Mesenchymal stem cell (in vitro differentiated cells and primary cell): ENCODE results near the gene UBE2E2.

ENCODE experiments used
- DNase-seq: peaks from one replicate; pipeline ENCODE4 v3.0.0-alpha.2; 2013
- H2AFZ ChIP-seq: one replicate; pipeline ENCODE4 v1.6.1; 2013; ENCODE audit warnings: low read depth, mild to moderate bottlenecking, control low read depth, inconsistent platforms, low read length, moderate library complexity
- H2AK5ac ChIP-seq: 2 replicates; pipeline ENCODE4 v1.6.1; 2013; ENCODE audit warnings: low read length, moderate library complexity, mild to moderate bottlenecking, inconsistent platforms; ENCODE audit not compliant: severe bottlenecking
- H2BK120ac ChIP-seq: one replicate; pipeline ENCODE4 v1.6.1; 2013; ENCODE audit warnings: low read depth, mild to moderate bottlenecking, inconsistent platforms, low read length, moderate library complexity
- H2BK12ac ChIP-seq, 2 experiments: one replicate each; pipeline ENCODE4 v1.6.1; 2013; ENCODE audit warnings: inconsistent platforms in 2 of 2, low read length in 2 of 2, mild to moderate bottlenecking in 2 of 2, moderate library complexity in 2 of 2, control low read depth in 1 of 2
- H2BK15ac ChIP-seq: one replicate; pipeline ENCODE4 v1.6.1; 2013; ENCODE audit warnings: mild to moderate bottlenecking, low read depth, inconsistent platforms; ENCODE audit not compliant: poor library complexity, severe bottlenecking
- H2BK5ac ChIP-seq: 2 replicates; pipeline ENCODE4 v1.6.1; 2013; ENCODE audit warnings: low read depth, mild to moderate bottlenecking, low read length, control low read depth, inconsistent platforms; ENCODE audit not compliant: poor library complexity, severe bottlenecking
- H3K14ac ChIP-seq, 2 experiments: one replicate each; pipeline ENCODE4 v1.6.1; 2013; ENCODE audit warnings: inconsistent platforms in 2 of 2, low read length in 2 of 2, control low read depth in 1 of 2, mild to moderate bottlenecking in 1 of 2, moderate library complexity in 1 of 2
- H3K18ac ChIP-seq, 2 experiments: one replicate each; pipeline ENCODE4 v1.6.1; 2013; ENCODE audit warnings: inconsistent platforms in 2 of 2, low read length in 2 of 2, control low read depth in 1 of 2, low read depth in 1 of 2, mild to moderate bottlenecking in 1 of 2
- H3K23ac ChIP-seq, 2 experiments: one replicate each; pipeline ENCODE4 v1.6.1; 2013; ENCODE audit warnings: inconsistent platforms in 2 of 2, low read length in 2 of 2, mild to moderate bottlenecking in 2 of 2, moderate library complexity in 2 of 2, control low read depth in 1 of 2
- H3K27ac ChIP-seq: 2 replicates; pipeline ENCODE4 v1.5.1; 2013; ENCODE audit warnings: mild to moderate bottlenecking, moderate library complexity, low read length, control low read depth, inconsistent platforms; ENCODE audit not compliant: poor library complexity, severe bottlenecking
- H3K27me3 ChIP-seq, 2 experiments: 2 replicates each; pipeline versions ENCODE4 v1.6.1 to v1.7.0; 2013; ENCODE audit warnings: low read length in 2 of 2, mild to moderate bottlenecking in 2 of 2, moderate library complexity in 2 of 2, control low read depth in 1 of 2, inconsistent platforms in 1 of 2; ENCODE audit not compliant: control insufficient read depth in 1 of 2, insufficient read depth in 1 of 2
- H3K36me3 ChIP-seq, 2 experiments: 2 replicates each; pipeline versions ENCODE4 v1.6.1 to v1.7.0; 2013; ENCODE audit warnings: low read length in 2 of 2, control low read depth in 1 of 2, inconsistent platforms in 1 of 2, low read depth in 1 of 2, mild to moderate bottlenecking in 1 of 2; ENCODE audit not compliant: insufficient read depth in 2 of 2, control insufficient read depth in 1 of 2
- H3K4ac ChIP-seq, 2 experiments: one replicate each; pipeline ENCODE4 v1.6.1; 2013; ENCODE audit warnings: inconsistent platforms in 2 of 2, low read length in 2 of 2, mild to moderate bottlenecking in 2 of 2, moderate library complexity in 2 of 2, control low read depth in 1 of 2, low read depth in 1 of 2
- H3K4me1 ChIP-seq: 2 replicates; pipeline ENCODE4 v1.6.1; 2013; ENCODE audit warnings: low read depth, low read length, control low read depth; ENCODE audit not compliant: control insufficient read depth, insufficient read depth
- H3K4me2 ChIP-seq: 2 replicates; pipeline ENCODE4 v1.6.1; 2013; ENCODE audit warnings: low read length, mild to moderate bottlenecking, inconsistent platforms; ENCODE audit not compliant: poor library complexity, severe bottlenecking
- H3K4me3 ChIP-seq, 2 experiments: 2 replicates each; pipeline versions ENCODE4 v1.5.1 to v1.7.0; 2013; ENCODE audit warnings: low read length in 2 of 2, mild to moderate bottlenecking in 2 of 2, control low read depth in 1 of 2, low read depth in 1 of 2; ENCODE audit not compliant: insufficient read depth in 1 of 2
- H3K79me1 ChIP-seq: replicated peaks from 2 replicates; pipeline ENCODE4 v1.6.1; 2013; ENCODE audit warnings: mild to moderate bottlenecking, control low read depth, low read length, inconsistent platforms; ENCODE audit not compliant: poor library complexity, severe bottlenecking
- H3K9ac ChIP-seq: 2 replicates; pipeline ENCODE4 v1.7.0; 2013; ENCODE audit warnings: mild to moderate bottlenecking, low read length, moderate library complexity
- H3K9me3 ChIP-seq: 2 replicates; pipeline ENCODE4 v1.7.0; 2013; ENCODE audit warnings: mild to moderate bottlenecking, low read length; ENCODE audit not compliant: control insufficient read depth
- H4K8ac ChIP-seq: one replicate; pipeline ENCODE4 v1.6.1; 2013; ENCODE audit warnings: inconsistent platforms, mild to moderate bottlenecking, low read length, moderate library complexity
- H4K91ac ChIP-seq: one replicate; pipeline ENCODE4 v1.6.1; 2013; ENCODE audit warnings: mild to moderate bottlenecking, low read length, inconsistent platforms
- WGBS: methylation state at CpG from one replicate; pipeline ENCODE4 v1.1.7; 2013; ENCODE audit warnings: mixed read lengths; 5-methylcytosine and 5-hydroxymethylcytosine counted together

The UBE2E2 gene

GRCh38 chr3:23479615-23480328 is 276.6 kb downstream of the UBE2E2 start:
- no peak overlapping the region for H3K4ac ChIP-seq
- peaks cover 3% of the 10 kb centered on the region for H3K4me1 ChIP-seq
- no peak overlapping the region for H3K27ac ChIP-seq
- H2AFZ ChIP-seq, result no peak overlapping the region
- WGBS, result 95% methylated on average over 7 of the region's 7 CpGs
- H3K23ac ChIP-seq, result no peak overlapping the region
- H2BK120ac ChIP-seq, result no peak overlapping the region
- H3K27me3 ChIP-seq, result no peaks in the 10 kb centered on the region
- no peak overlapping the region for H2AK5ac ChIP-seq
- H3K18ac ChIP-seq, result peak overlapping the region in 1 of 2 experiments; percentile 44
- no peak overlapping the region for H2BK5ac ChIP-seq
- no peak overlapping the region for H4K8ac ChIP-seq
- H3K4me3 ChIP-seq, result no peak overlapping the region
- H3K9me3 ChIP-seq, result peaks cover 6% of the 10 kb centered on the region
- peaks cover 28% of the 10 kb centered on the region for H3K79me1 ChIP-seq
- no peak overlapping the region for H2BK15ac ChIP-seq
- H3K4me2 ChIP-seq, result no peak overlapping the region
- H3K14ac ChIP-seq, result peak overlapping the region in 1 of 2 experiments; percentile 27
- peak overlapping the region; percentile 2 for H4K91ac ChIP-seq
- H3K9ac ChIP-seq, result no peak overlapping the region
- no peak overlapping the region for H2BK12ac ChIP-seq
- DNase-seq, result no peak
- H3K36me3 ChIP-seq, result peaks cover 2 to 8% of the 10 kb centered on the region in 2 experiments

GRCh38 chr3:23480329-23480714 is 277.2 kb downstream of the UBE2E2 start:
- Histone ChIP-seq H3K14ac (no peak overlapping the region), H3K18ac (peak overlapping the region in 1 of 2 experiments; percentile 44), H3K27me3 (no peaks in the 10 kb centered on the region), H3K79me1 (peaks cover 28% of the 10 kb centered on the region), H2BK12ac (no peak overlapping the region), H4K91ac (peak overlapping the region; percentile 2), H3K9ac (no peak overlapping the region), H3K4ac (no peak overlapping the region), H3K27ac (no peak overlapping the region), H3K23ac (no peak overlapping the region), H2AFZ (no peak overlapping the region), H2BK120ac (no peak overlapping the region), H3K36me3 (peaks cover 2 to 8% of the 10 kb centered on the region in 2 experiments), H4K8ac (no peak overlapping the region), H2BK15ac (no peak overlapping the region), H2AK5ac (no peak overlapping the region), H3K4me1 (peaks cover 3% of the 10 kb centered on the region), H3K9me3 (peaks cover 6% of the 10 kb centered on the region), H3K4me3 (no peak overlapping the region), H3K4me2 (no peak overlapping the region), H2BK5ac (no peak overlapping the region)
- 81% methylated on average over 8 of the region's 8 CpGs for whole genome bisulfite sequencing
- no peak for DNase-seq

GRCh38 chr3:23481011-23481615 is 278.0 kb downstream of the UBE2E2 start:
- Histone ChIP-seq H2AFZ (no peak overlapping the region), H2BK120ac (no peak overlapping the region), H2AK5ac (no peak overlapping the region), H4K91ac (no peak overlapping the region), H3K23ac (no peak overlapping the region), H4K8ac (no peak overlapping the region), H3K36me3 (peaks cover 2 to 8% of the 10 kb centered on the region in 2 experiments), H3K27me3 (no peaks in the 10 kb centered on the region), H3K4me1 (peaks cover 3% of the 10 kb centered on the region), H3K18ac (no peak overlapping the region), H3K4me3 (no peak overlapping the region), H3K9ac (no peak overlapping the region), H2BK15ac (no peak overlapping the region), H3K79me1 (peaks cover 30% of the 10 kb centered on the region), H3K14ac (no peak overlapping the region), H3K27ac (no peak overlapping the region), H3K9me3 (peaks cover 6% of the 10 kb centered on the region), H2BK5ac (no peak overlapping the region), H2BK12ac (no peak overlapping the region), H3K4ac (no peak overlapping the region), H3K4me2 (no peak overlapping the region)
- WGBS, result 89% methylated on average over 3 of the region's 5 CpGs
- no peak for DNase-seq

- Histone ChIP-seq H3K14ac (no peak overlapping the region), H4K91ac (no peak overlapping the region), H3K4me2 (no peak overlapping the region), H2BK5ac (no peak overlapping the region), H3K36me3 (peaks cover 2 to 8% of the 10 kb centered on the region in 2 experiments), H3K4me3 (no peak overlapping the region), H3K23ac (no peak overlapping the region), H2BK12ac (no peak overlapping the region), H3K9ac (no peak overlapping the region), H3K18ac (no peak overlapping the region), H3K4me1 (peaks cover 3% of the 10 kb centered on the region), H3K79me1 (peaks cover 30% of the 10 kb centered on the region), H2AK5ac (no peak overlapping the region), H3K4ac (no peak overlapping the region), H2AFZ (no peak overlapping the region), H2BK15ac (no peak overlapping the region), H2BK120ac (no peak overlapping the region), H4K8ac (no peak overlapping the region), H3K27me3 (no peaks in the 10 kb centered on the region), H3K27ac (no peak overlapping the region), H3K9me3 (peaks cover 11% of the 10 kb centered on the region)
- peak; percentile 21 for DNase-seq
- 100% methylated on average over 2 of the region's 3 CpGs for WGBS
Measured at GRCh38 chr3:23481616-23482278, 278.6 kb downstream of the UBE2E2 start.
